ENCODE measurements around the gene CCNB1IP1.
"Not testable (repeated sequence)": the region's sequence is repeated elsewhere in the genome, so short reads cannot be mapped to it uniquely, and the experiment has no call there.

CCNB1IP1 gene

GRCh38 chr14:20332788-20333493, at the start of gene CCNB1IP1:
Gene CCNB1IP1, minus strand, starts transcription at chr14:20333279. Its CDS starts 16,756 bp downstream, at chr14:20316523.
- DNase-seq: peak; percentile 92

GRCh38 chr14:20382526-20382925, 49.4 kb upstream of the CCNB1IP1 start:
- no peak for DNase-seq

GRCh38 chr14:20381341-20381740, 48.3 kb upstream of the CCNB1IP1 start:
- no peak for DNase-seq

GRCh38 chr14:20380681-20381080, 47.6 kb upstream of the CCNB1IP1 start:
- no peak for DNase-seq

- DNase-seq: no peak
These were observed 46.7 kb upstream of the CCNB1IP1 start for GRCh38 chr14:20379743-20380142.

GRCh38 chr14:20377171-20377570, 44.1 kb upstream of the CCNB1IP1 start:
- no peak for DNase-seq

GRCh38 chr14:20376071-20376588, 43.1 kb upstream of the CCNB1IP1 start:
- DNase-seq: no peak

GRCh38 chr14:20375471-20375870, 42.4 kb upstream of the CCNB1IP1 start:
- DNase-seq: no peak

- DNase-seq: no peak
These were observed 39.7 kb upstream of the CCNB1IP1 start for GRCh38 chr14:20372796-20373195.

- DNase-seq: no peak
These were observed 32.8 kb upstream of the CCNB1IP1 start for GRCh38 chr14:20365928-20366327.

GRCh38 chr14:20358474-20358873, 25.4 kb upstream of the CCNB1IP1 start:
- not testable (repeated sequence) for DNase-seq

GRCh38 chr14:20356422-20356821, 23.3 kb upstream of the CCNB1IP1 start:
- no peak for DNase-seq

- peak; percentile 19 for DNase-seq
These were observed 17.8 kb upstream of the CCNB1IP1 start for GRCh38 chr14:20350860-20351259.

GRCh38 chr14:20350282-20350681, 17.2 kb upstream of the CCNB1IP1 start:
- DNase-seq: peak; percentile 47

GRCh38 chr14:20347747-20348146, 14.7 kb upstream of the CCNB1IP1 start:
- DNase-seq: no peak

- no peak for DNase-seq
These were observed 13.6 kb upstream of the CCNB1IP1 start for GRCh38 chr14:20346713-20347112.

- DNase-seq: no peak
These were observed 12.3 kb upstream of the CCNB1IP1 start for GRCh38 chr14:20345366-20345765.

GRCh38 chr14:20343862-20344220, 10.8 kb upstream of the CCNB1IP1 start:
- DNase-seq: peak; percentile 21

GRCh38 chr14:20343092-20343861, 10.2 kb upstream of the CCNB1IP1 start, which contains the start of gene PARP2:
Gene PARP2, plus strand, starts transcription at chr14:20343635. Its CDS starts 7 bp downstream, at chr14:20343642.
- DNase-seq: peak; percentile 100

GRCh38 chr14:20341646-20342045, 8.6 kb upstream of the CCNB1IP1 start:
- no peak for DNase-seq

GRCh38 chr14:20341032-20341431, 8.0 kb upstream of the CCNB1IP1 start:
- not testable (repeated sequence) for DNase-seq

- DNase-seq: no peak
These were observed 938 bp upstream of the CCNB1IP1 start for GRCh38 chr14:20334017-20334416.

- no peak for DNase-seq
These were observed 389 bp upstream of the CCNB1IP1 start for GRCh38 chr14:20333494-20333841.

GRCh38 chr14:20332431-20332787, 670 bp downstream of the CCNB1IP1 start:
- peak; percentile 14 for DNase-seq
